ENCODE results near the gene CABLES1.

DNA sequence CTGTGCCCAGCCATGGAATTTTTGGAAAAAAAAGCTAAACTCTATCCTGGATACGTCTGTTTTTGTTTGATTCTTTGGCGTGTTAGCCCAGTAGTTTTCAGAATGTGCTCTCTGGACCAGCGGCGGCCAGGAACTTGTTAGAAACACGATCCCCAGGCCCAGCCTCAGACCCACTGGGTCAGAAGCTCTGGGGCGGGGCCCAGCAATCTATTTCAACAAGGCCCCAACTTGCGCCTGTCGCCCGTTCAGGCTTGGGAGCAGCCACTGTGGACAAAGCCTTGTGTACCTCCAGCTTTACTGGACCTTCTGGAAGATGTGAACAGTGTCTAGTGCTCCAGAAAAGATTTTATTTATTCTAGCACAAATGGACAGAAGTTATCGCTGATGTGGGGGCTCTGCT is 14.3 kb downstream of the CABLES1 start:
- TF ChIP-seq CTCF (IDR thresholded peaks at IDR 0.05; ENCODE audit: control extremely low read depth in 1 of 3, insufficient read depth in 1 of 3, low read depth in 1 of 3, low read length in 3 of 3) (no peak), CHD2 (IDR thresholded peaks at IDR 0.05; ENCODE audit: low read length) (no peak), TCF12 (IDR thresholded peaks at IDR 0.05; ENCODE audit: low read depth, low read length) (no peak), EP300 (IDR thresholded peaks at IDR 0.05; ENCODE audit: borderline replicate concordance in 1 of 2, low read depth in 2 of 2, low read length in 2 of 2) (no peak), POLR2A (IDR thresholded peaks at IDR 0.05; ENCODE audit: control extremely low read depth in 1 of 2, low read depth in 2 of 2, low read length in 2 of 2) (no peak), JUND (IDR thresholded peaks at IDR 0.05; ENCODE audit: low read length) (no peak), YY1 (IDR thresholded peaks at IDR 0.05; ENCODE audit: low read depth, low read length) (no peak)
- TF ChIP-seq, protein P1, sequence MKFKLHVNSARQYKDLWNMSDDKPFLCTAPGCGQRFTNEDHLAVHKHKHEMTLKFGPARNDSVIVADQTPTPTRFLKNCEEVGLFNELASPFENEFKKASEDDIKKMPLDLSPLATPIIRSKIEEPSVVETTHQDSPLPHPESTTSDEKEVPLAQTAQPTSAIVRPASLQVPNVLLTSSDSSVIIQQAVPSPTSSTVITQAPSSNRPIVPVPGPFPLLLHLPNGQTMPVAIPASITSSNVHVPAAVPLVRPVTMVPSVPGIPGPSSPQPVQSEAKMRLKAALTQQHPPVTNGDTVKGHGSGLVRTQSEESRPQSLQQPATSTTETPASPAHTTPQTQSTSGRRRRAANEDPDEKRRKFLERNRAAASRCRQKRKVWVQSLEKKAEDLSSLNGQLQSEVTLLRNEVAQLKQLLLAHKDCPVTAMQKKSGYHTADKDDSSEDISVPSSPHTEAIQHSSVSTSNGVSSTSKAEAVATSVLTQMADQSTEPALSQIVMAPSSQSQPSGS (IDR thresholded peaks at IDR 0.05; ENCODE audit: low read length) = no peak
